WTC11 (cell line): ENCODE results near the gene SAAL1.

ENCODE experiments used
- CREM ChIP-seq: sonication (generic); formaldehyde crosslinking; IDR thresholded peaks from 2 replicates; pipeline ENCODE4 v1.8.1; 2022; ENCODE audit warnings: mild to moderate bottlenecking, missing genetic modification reagents, moderate library complexity
- CTCF ChIP-seq: fragments of 200-600 bp; IDR thresholded peaks from 2 replicates; pipeline ENCODE4 v1.8.0; 2022; ENCODE audit warnings: antibody characterized with exemption
- GABPB1 ChIP-seq: sonication (generic); formaldehyde crosslinking; IDR thresholded peaks from 2 replicates; pipeline ENCODE4 v1.8.1; 2023; ENCODE audit warnings: mild to moderate bottlenecking, missing genetic modification reagents
- NFYB ChIP-seq: sonication (generic); formaldehyde crosslinking; conservative IDR thresholded peaks from 2 replicates; pipeline ENCODE4 v1.8.0; 2022; ENCODE audit warnings: low read depth, missing genetic modification reagents
- SP1 ChIP-seq: sonication (generic); formaldehyde crosslinking; conservative IDR thresholded peaks from 2 replicates; pipeline ENCODE4 v1.8.1; 2022; ENCODE audit warnings: missing genetic modification reagents
- ZNF396 ChIP-seq: fragments of 250-450 bp; sonication (Bioruptor Pico); IDR thresholded peaks from 2 replicates; pipeline ENCODE4 v1.8.0; 2021; ENCODE audit warnings: mild to moderate bottlenecking, moderate library complexity, borderline replicate concordance
- TF ChIP-seq, protein P1 (sequence below): sonication (generic); formaldehyde crosslinking; IDR thresholded peaks from 2 replicates; pipeline ENCODE4 v1.8.1; 2023; ENCODE audit warnings: mild to moderate bottlenecking, missing genetic modification reagents, moderate library complexity

- TF ChIP-seq CTCF (no peak), ZNF396 (no peak), SP1 (CRISPR knock-in tag) (no peak), GABPB1 (CRISPR knock-in tag) (no peak), CREM (CRISPR knock-in tag) (no peak), NFYB (CRISPR knock-in tag) (no peak)
- TF ChIP-seq, protein P1, sequence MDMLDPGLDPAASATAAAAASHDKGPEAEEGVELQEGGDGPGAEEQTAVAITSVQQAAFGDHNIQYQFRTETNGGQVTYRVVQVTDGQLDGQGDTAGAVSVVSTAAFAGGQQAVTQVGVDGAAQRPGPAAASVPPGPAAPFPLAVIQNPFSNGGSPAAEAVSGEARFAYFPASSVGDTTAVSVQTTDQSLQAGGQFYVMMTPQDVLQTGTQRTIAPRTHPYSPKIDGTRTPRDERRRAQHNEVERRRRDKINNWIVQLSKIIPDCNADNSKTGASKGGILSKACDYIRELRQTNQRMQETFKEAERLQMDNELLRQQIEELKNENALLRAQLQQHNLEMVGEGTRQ (CRISPR knock-in tag) = no peak
These were observed 55.0 kb downstream of the SAAL1 start for GRCh38 chr11:18050848-18051247.
